Measurements from ENCODE around the gene SH3PXD2B. TPM values are rescaled to one million over a fixed set of nuclear protein-coding genes. Genes with fewer than 3 reads are reported as not detected.

SH3PXD2B gene
- polyA plus RNA-seq, 3 donors, result 0.19 to 0.77 (median 0.31) TPM

- H3K4me2 ChIP-seq (replicated peaks; ENCODE audit: extremely low read depth, low read length, poor library complexity, severe bottlenecking), result no peak overlapping the region
- H4K20me1 ChIP-seq (ENCODE audit: insufficient read depth, low read length), result no peaks in the 10 kb centered on the region
- no peak overlapping the region for H3K27ac ChIP-seq (ENCODE audit: low read depth in 1 of 2, low read length in 2 of 2)
- H3K9me3 ChIP-seq (replicated peaks in 1 of 2; ENCODE audit: control insufficient read depth in 1 of 2, insufficient read depth in 1 of 2, low read length in 2 of 2), result peaks cover 5 to 6% of the 10 kb centered on the region in 2 donors
- H3K9ac ChIP-seq (ENCODE audit: insufficient read depth, low read length, poor library complexity, severe bottlenecking), result no peak overlapping the region
- intact Hi-C loops (cut with micrococcal nuclease), result loop anchor here in 1 of 2 donors (5.0 kb wide), 1 partner anchor 37 kb away; no protein-coding TSS in a partner anchor
- H3K36me3 ChIP-seq (replicated peaks in 1 of 2; ENCODE audit: control insufficient read depth in 1 of 2, insufficient read depth in 2 of 2, low read length in 2 of 2), result no peaks in the 10 kb centered on the region
- Mint-ChIP-seq H3K9me3 (peaks cover 0 to 15% (median 10%) of the 10 kb centered on the region in 7 donors), H3K27ac (no peak overlapping the region), H3K4me1 (peaks cover 22% of the 10 kb centered on the region), H3K27me3 (ENCODE audit: low read depth in 3 of 3) (peaks cover 23 to 33% (median 24%) of the 10 kb centered on the region in 3 donors), H3K36me3 (peaks cover 5% of the 10 kb centered on the region in 2 donors), H3K4me3 (peak overlapping the region in 1 of 2 donors; percentile 33)
- H3K4me3 ChIP-seq (replicated peaks in 1 of 3; ENCODE audit: low read depth in 2 of 3, low read length in 3 of 3), result no peak overlapping the region
- H3K27me3 ChIP-seq (ENCODE audit: control insufficient read depth in 2 of 2, insufficient read depth in 2 of 2, low read length in 2 of 2), result peaks cover 12 to 21% of the 10 kb centered on the region in 2 donors
- TF ChIP-seq CTCF (IDR thresholded peaks at IDR 0.05), result no peak
- 96% methylated on average over 7 of the region's 9 CpGs for WGBS (ENCODE audit: insufficient coverage)
- no peak for DNase-seq
- no peak overlapping the region for H2AFZ ChIP-seq (ENCODE audit: insufficient read depth, low read depth, low read length, poor library complexity, severe bottlenecking)
- H3K79me2 ChIP-seq (ENCODE audit: insufficient read depth, low read length), result no peaks in the 10 kb centered on the region
- H3K4me1 ChIP-seq (ENCODE audit: control insufficient read depth in 1 of 2, insufficient read depth in 2 of 2, low read length in 2 of 2), result peaks cover 16 to 22% of the 10 kb centered on the region in 2 donors
Measured at GRCh38 chr5:172458976-172459782, 4.9 kb upstream of the SH3PXD2B start.

- Mint-ChIP-seq H3K9me3 (peaks cover 0 to 15% (median 8%) of the 10 kb centered on the region in 7 donors), H3K4me1 (peaks cover 28% of the 10 kb centered on the region), H3K36me3 (peaks cover 11% of the 10 kb centered on the region in 2 donors), H3K27me3 (ENCODE audit: low read depth in 3 of 3) (peaks cover 45 to 53% (median 50%) of the 10 kb centered on the region in 3 donors), H3K4me3 (peak overlapping the region; percentile 24 to 46), H3K27ac (peak overlapping the region in 1 of 7 donors; percentile 58)
- Histone ChIP-seq H3K4me3 (replicated peaks in 1 of 3; ENCODE audit: low read depth in 2 of 3, low read length in 3 of 3) (no peak overlapping the region), H3K9me3 (replicated peaks in 1 of 2; ENCODE audit: control insufficient read depth in 1 of 2, insufficient read depth in 1 of 2, low read length in 2 of 2) (peaks cover 0 to 11% of the 10 kb centered on the region in 2 donors), H3K4me2 (replicated peaks; ENCODE audit: extremely low read depth, low read length, poor library complexity, severe bottlenecking) (no peak overlapping the region), H3K36me3 (replicated peaks in 1 of 2; ENCODE audit: control insufficient read depth in 1 of 2, insufficient read depth in 2 of 2, low read length in 2 of 2) (no peaks in the 10 kb centered on the region), H3K27ac (ENCODE audit: low read depth in 1 of 2, low read length in 2 of 2) (no peak overlapping the region), H4K20me1 (ENCODE audit: insufficient read depth, low read length) (no peaks in the 10 kb centered on the region), H3K27me3 (ENCODE audit: control insufficient read depth in 2 of 2, insufficient read depth in 2 of 2, low read length in 2 of 2) (peaks cover 26 to 44% of the 10 kb centered on the region in 2 donors), H3K79me2 (ENCODE audit: insufficient read depth, low read length) (no peaks in the 10 kb centered on the region), H3K4me1 (ENCODE audit: control insufficient read depth in 1 of 2, insufficient read depth in 2 of 2, low read length in 2 of 2) (peaks cover 17 to 24% of the 10 kb centered on the region in 2 donors), H2AFZ (ENCODE audit: insufficient read depth, low read depth, low read length, poor library complexity, severe bottlenecking) (no peak overlapping the region), H3K9ac (ENCODE audit: insufficient read depth, low read length, poor library complexity, severe bottlenecking) (no peak overlapping the region)
- WGBS (ENCODE audit: insufficient coverage), result 70% methylated on average over 8 of the region's 10 CpGs
- DNase-seq, result no peak
- intact Hi-C loops (cut with micrococcal nuclease), result loop anchor here in 1 of 2 donors (5.0 kb wide), 1 partner anchor 34 kb away; no protein-coding TSS in a partner anchor
- no peak for TF ChIP-seq CTCF (IDR thresholded peaks at IDR 0.05)
Measured at GRCh38 chr5:172456076-172456722, 1.9 kb upstream of the SH3PXD2B start.

Data from CD14-positive monocyte (primary cell).